ENCODE results near the gene CDC25C. TPM values are rescaled to one million over a fixed set of nuclear protein-coding genes. Genes with fewer than 3 reads are reported as not detected.
A peak's percentile ranks its signal among the peaks of the same experiment; 100 is the strongest.

The CDC25C gene
- total RNA-seq, 1 experiment from 2014 or later = 18.8 TPM

GRCh38 chr5:138372653-138373052, 41.0 kb upstream of the CDC25C start (continued):
- TF ChIP-seq, protein P1, sequence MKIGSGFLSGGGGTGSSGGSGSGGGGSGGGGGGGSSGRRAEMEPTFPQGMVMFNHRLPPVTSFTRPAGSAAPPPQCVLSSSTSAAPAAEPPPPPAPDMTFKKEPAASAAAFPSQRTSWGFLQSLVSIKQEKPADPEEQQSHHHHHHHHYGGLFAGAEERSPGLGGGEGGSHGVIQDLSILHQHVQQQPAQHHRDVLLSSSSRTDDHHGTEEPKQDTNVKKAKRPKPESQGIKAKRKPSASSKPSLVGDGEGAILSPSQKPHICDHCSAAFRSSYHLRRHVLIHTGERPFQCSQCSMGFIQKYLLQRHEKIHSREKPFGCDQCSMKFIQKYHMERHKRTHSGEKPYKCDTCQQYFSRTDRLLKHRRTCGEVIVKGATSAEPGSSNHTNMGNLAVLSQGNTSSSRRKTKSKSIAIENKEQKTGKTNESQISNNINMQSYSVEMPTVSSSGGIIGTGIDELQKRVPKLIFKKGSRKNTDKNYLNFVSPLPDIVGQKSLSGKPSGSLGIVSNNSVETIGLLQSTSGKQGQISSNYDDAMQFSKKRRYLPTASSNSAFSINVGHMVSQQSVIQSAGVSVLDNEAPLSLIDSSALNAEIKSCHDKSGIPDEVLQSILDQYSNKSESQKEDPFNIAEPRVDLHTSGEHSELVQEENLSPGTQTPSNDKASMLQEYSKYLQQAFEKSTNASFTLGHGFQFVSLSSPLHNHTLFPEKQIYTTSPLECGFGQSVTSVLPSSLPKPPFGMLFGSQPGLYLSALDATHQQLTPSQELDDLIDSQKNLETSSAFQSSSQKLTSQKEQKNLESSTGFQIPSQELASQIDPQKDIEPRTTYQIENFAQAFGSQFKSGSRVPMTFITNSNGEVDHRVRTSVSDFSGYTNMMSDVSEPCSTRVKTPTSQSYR (CRISPR knock-in tag; IDR thresholded peaks at IDR 0.05) = no peak
- TF ChIP-seq NR3C1 (CRISPR knock-in tag; conservative IDR thresholded peaks at IDR 0.05; ENCODE audit: low read depth) (no peak), ATF3 (CRISPR knock-in tag; conservative IDR thresholded peaks at IDR 0.05) (no peak), GTF2I (CRISPR knock-in tag; conservative IDR thresholded peaks at IDR 0.05) (no peak), GABPB1 (CRISPR knock-in tag; IDR thresholded peaks at IDR 0.05) (no peak), SMAD4 (CRISPR knock-in tag; IDR thresholded peaks at IDR 0.05) (no peak), ZNF121 (CRISPR knock-in tag; IDR thresholded peaks at IDR 0.05) (no peak), SP1 (CRISPR knock-in tag; conservative IDR thresholded peaks at IDR 0.05) (no peak)
- TF ChIP-seq, protein P2, sequence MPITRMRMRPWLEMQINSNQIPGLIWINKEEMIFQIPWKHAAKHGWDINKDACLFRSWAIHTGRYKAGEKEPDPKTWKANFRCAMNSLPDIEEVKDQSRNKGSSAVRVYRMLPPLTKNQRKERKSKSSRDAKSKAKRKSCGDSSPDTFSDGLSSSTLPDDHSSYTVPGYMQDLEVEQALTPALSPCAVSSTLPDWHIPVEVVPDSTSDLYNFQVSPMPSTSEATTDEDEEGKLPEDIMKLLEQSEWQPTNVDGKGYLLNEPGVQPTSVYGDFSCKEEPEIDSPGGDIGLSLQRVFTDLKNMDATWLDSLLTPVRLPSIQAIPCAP (CRISPR knock-in tag; IDR thresholded peaks at IDR 0.05) = no peak
- TF ChIP-seq, protein P3, sequence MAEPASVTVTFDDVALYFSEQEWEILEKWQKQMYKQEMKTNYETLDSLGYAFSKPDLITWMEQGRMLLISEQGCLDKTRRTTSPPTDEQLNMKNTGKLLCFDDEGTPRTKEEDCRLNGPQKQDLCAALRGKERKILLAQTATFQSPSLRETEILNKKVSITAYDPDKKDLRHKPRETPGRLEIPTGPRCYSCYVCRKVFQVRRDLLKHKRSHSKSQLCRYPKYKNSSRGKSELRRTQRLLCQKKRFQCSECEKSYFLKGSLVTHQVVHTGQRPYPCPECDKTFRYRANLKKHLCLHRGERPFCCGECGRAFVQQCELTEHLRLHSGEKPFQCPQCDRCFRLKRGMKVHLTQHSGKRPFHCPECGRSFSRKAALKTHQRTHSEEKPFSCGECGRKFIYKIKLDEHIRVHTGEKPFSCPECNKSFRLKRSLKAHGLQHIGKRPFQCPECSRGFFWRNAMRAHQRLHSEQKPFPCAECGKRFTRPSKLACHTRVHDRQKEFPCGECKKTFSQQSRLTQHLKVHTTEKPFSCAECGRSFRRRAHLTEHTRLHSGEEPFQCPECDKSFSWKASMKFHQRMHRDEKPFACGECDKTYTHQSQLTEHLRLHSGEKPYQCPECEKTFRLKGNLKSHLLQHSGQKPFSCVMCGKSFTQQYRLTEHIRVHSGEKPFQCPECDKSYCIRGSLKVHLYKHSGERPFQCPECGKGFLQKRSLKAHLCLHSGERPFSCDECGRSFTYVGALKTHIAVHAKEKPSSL (CRISPR knock-in tag; conservative IDR thresholded peaks at IDR 0.05) = no peak

GRCh38 chr5:138372225-138372624, 40.6 kb upstream of the CDC25C start:
- H3K9me3 Mint-ChIP-seq = no peaks in the 10 kb centered on the region
- no peak overlapping the region for H3K4me3 Mint-ChIP-seq
- no peak for DNase-seq (ENCODE audit: low spot score)
- no peaks in the 10 kb centered on the region for H3K27me3 Mint-ChIP-seq (ENCODE audit: low read depth)
- no peaks in the 10 kb centered on the region for H3K4me1 Mint-ChIP-seq
- ATAC-seq = no peak
- peaks cover 26% of the 10 kb centered on the region for H3K36me3 Mint-ChIP-seq
- H3K27ac Mint-ChIP-seq = 0 out of 2 replicates have a peak overlapping the region, but pooled peaks have one; percentile 31
- POLR2A ChIA-PET = no interaction called here
- CTCF ChIA-PET = interaction anchor here (7.7 kb wide), 1 partner anchor 19 kb away, joined by 69 read pairs; the partner anchor contains the start of gene KDM3B
- no peak for TF ChIP-seq ATF1 (CRISPR knock-in tag; IDR thresholded peaks at IDR 0.05)
- TF ChIP-seq FOXJ3 (CRISPR knock-in tag; IDR thresholded peaks at IDR 0.05; ENCODE audit: borderline replicate concordance) = no peak
- no peak for TF ChIP-seq CREB1 (CRISPR knock-in tag; IDR thresholded peaks at IDR 0.05)
- no peak for TF ChIP-seq ATF3 (CRISPR knock-in tag; conservative IDR thresholded peaks at IDR 0.05)
- no peak for TF ChIP-seq ZNF219 (CRISPR knock-in tag; IDR thresholded peaks at IDR 0.05; ENCODE audit: borderline replicate concordance)
- TF ChIP-seq ETV6 (CRISPR knock-in tag; IDR thresholded peaks at IDR 0.05) = no peak
- TF ChIP-seq NR1H2 (CRISPR knock-in tag; IDR thresholded peaks at IDR 0.05) = no peak
- TF ChIP-seq, protein P4, sequence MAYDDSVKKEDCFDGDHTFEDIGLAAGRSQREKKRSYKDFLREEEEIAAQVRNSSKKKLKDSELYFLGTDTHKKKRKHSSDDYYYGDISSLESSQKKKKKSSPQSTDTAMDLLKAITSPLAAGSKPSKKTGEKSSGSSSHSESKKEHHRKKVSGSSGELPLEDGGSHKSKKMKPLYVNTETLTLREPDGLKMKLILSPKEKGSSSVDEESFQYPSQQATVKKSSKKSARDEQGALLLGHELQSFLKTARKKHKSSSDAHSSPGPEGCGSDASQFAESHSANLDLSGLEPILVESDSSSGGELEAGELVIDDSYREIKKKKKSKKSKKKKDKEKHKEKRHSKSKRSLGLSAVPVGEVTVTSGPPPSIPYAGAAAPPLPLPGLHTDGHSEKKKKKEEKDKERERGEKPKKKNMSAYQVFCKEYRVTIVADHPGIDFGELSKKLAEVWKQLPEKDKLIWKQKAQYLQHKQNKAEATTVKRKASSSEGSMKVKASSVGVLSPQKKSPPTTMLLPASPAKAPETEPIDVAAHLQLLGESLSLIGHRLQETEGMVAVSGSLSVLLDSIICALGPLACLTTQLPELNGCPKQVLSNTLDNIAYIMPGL (CRISPR knock-in tag; IDR thresholded peaks at IDR 0.05) = no peak
- TF ChIP-seq E2F1 (CRISPR knock-in tag; IDR thresholded peaks at IDR 0.05) = no peak
- TF ChIP-seq ZNF138 (CRISPR knock-in tag; conservative IDR thresholded peaks at IDR 0.05) = no peak
- TF ChIP-seq, protein P5, sequence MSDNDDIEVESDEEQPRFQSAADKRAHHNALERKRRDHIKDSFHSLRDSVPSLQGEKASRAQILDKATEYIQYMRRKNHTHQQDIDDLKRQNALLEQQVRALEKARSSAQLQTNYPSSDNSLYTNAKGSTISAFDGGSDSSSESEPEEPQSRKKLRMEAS (CRISPR knock-in tag; IDR thresholded peaks at IDR 0.05) = no peak
- TF ChIP-seq, protein P6, sequence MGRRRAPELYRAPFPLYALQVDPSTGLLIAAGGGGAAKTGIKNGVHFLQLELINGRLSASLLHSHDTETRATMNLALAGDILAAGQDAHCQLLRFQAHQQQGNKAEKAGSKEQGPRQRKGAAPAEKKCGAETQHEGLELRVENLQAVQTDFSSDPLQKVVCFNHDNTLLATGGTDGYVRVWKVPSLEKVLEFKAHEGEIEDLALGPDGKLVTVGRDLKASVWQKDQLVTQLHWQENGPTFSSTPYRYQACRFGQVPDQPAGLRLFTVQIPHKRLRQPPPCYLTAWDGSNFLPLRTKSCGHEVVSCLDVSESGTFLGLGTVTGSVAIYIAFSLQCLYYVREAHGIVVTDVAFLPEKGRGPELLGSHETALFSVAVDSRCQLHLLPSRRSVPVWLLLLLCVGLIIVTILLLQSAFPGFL (CRISPR knock-in tag; IDR thresholded peaks at IDR 0.05; ENCODE audit: borderline replicate concordance) = no peak
- TF ChIP-seq, protein P7, sequence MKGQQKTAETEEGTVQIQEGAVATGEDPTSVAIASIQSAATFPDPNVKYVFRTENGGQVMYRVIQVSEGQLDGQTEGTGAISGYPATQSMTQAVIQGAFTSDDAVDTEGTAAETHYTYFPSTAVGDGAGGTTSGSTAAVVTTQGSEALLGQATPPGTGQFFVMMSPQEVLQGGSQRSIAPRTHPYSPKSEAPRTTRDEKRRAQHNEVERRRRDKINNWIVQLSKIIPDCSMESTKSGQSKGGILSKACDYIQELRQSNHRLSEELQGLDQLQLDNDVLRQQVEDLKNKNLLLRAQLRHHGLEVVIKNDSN (CRISPR knock-in tag; IDR thresholded peaks at IDR 0.05) = no peak

All from WTC11 (cell line).